Endothelial cell of umbilical vein (primary cell): Measurements from ENCODE around the gene CD200R1. TPM values are rescaled to one million over a fixed set of nuclear protein-coding genes. Genes with fewer than 3 reads are reported as not detected.

ENCODE experiments used
- BruUV-seq: library from RNA; stranded (reverse); fragments of 400-500 nt; replicated peaks from 2 replicates; lab custom pipeline; 2021; lab: Mats Ljungman, UMichigan
- CTCF ChIA-PET: fragments of 300-600, 350-600 bp; sonication (Branson Sonifier 250); formaldehyde crosslinking; loops from one replicate; lab custom pipeline; 2021; ENCODE audit warnings: antibody characterized with exemption, inconsistent platforms; lab: Charles Lee
- POLR2A ChIA-PET: fragments of 300-600, 350-600 bp; sonication (Branson Sonifier 250); formaldehyde crosslinking; loops from one replicate; lab custom pipeline; 2021; ENCODE audit warnings: antibody characterized with exemption, inconsistent platforms; lab: Charles Lee
- DNase-seq: peaks from one replicate; pipeline ENCODE4 v3.0.0-alpha.2; 2011; ENCODE audit warnings: low read depth, low spot score
- FAIRE-seq: peaks from 2 replicates; lab custom pipeline; 2011; peaks lifted over from hg19 to GRCh38; lab: Jason Lieb, UNC
- H2AFZ ChIP-seq: 2 replicates; pipeline ENCODE4 v1.6.0; 2012; ENCODE audit warnings: low read depth, low read length, control low read depth, inconsistent platforms
- H3K27ac ChIP-seq: 2 replicates; pipeline ENCODE4 v1.5.1; 2011; ENCODE audit warnings: low read depth, mild to moderate bottlenecking, control low read depth, low read length, moderate library complexity; ENCODE audit not compliant: insufficient read depth
- H3K27me3 ChIP-seq, 2 experiments: 2 replicates each; pipeline versions ENCODE4 v1.6.0 to v1.6.1; 2011; ENCODE audit warnings: low read length in 2 of 2, mixed read lengths in 1 of 2; ENCODE audit not compliant: control insufficient read depth in 2 of 2, insufficient read depth in 2 of 2
- H3K36me3 ChIP-seq, 2 experiments: 2 replicates in 1 of 2; 3 replicates in 1 of 2; pipeline ENCODE4 v1.5.1; 2011; ENCODE audit warnings: low read length in 2 of 2, mild to moderate bottlenecking in 1 of 2, moderate library complexity in 1 of 2; ENCODE audit not compliant: control insufficient read depth in 2 of 2, insufficient read depth in 2 of 2; ENCODE audit errors: extremely low read depth in 1 of 2
- H3K4me1 ChIP-seq: 3 replicates; pipeline ENCODE4 v1.5.1; 2011; ENCODE audit warnings: mild to moderate bottlenecking, low read length; ENCODE audit not compliant: control insufficient read depth, insufficient read depth; ENCODE audit errors: extremely low read depth
- H3K4me2 ChIP-seq: 2 replicates; pipeline ENCODE4 v1.6.1; 2011; ENCODE audit warnings: low read length, control low read depth, mixed read lengths; ENCODE audit not compliant: insufficient read depth
- H3K4me3 ChIP-seq, 3 experiments: fragments of 200-600 bp in 1 of 3; sonication (generic), shearing (Covaris generic) in 1 of 3; replicated peaks in 1 of 3; 2 replicates each; pipeline ENCODE4 v1.5.1; 2011 to 2016; ENCODE audit warnings: control low read depth in 3 of 3, low read length in 3 of 3, mild to moderate bottlenecking in 2 of 3, inconsistent platforms in 1 of 3, low read depth in 1 of 3, moderate library complexity in 1 of 3; ENCODE audit not compliant: insufficient read depth in 1 of 3
- H3K79me2 ChIP-seq: 2 replicates; pipeline ENCODE4 v1.6.0; 2012; ENCODE audit warnings: low read length, inconsistent platforms; ENCODE audit not compliant: control insufficient read depth, insufficient read depth
- H3K9ac ChIP-seq: replicated peaks from 2 replicates; pipeline ENCODE3; 2011; ENCODE audit warnings: low read length, control low read depth; ENCODE audit not compliant: insufficient read depth; ENCODE audit errors: extremely low read depth
- H3K9me1 ChIP-seq: replicated peaks from 3 replicates; pipeline ENCODE4 v1.6.0; 2011; ENCODE audit warnings: mild to moderate bottlenecking, low read length; ENCODE audit not compliant: control insufficient read depth, insufficient read depth; ENCODE audit errors: extremely low read depth
- H3K9me3 ChIP-seq: replicated peaks from 2 replicates; pipeline ENCODE4 v1.5.1; 2012; ENCODE audit warnings: low read length, inconsistent platforms; ENCODE audit not compliant: control insufficient read depth, insufficient read depth
- H4K20me1 ChIP-seq: replicated peaks from 2 replicates; pipeline ENCODE3; 2011; ENCODE audit warnings: mild to moderate bottlenecking, low read length; ENCODE audit not compliant: control insufficient read depth, insufficient read depth; ENCODE audit errors: extremely low read depth
- EZH2 ChIP-seq: IDR thresholded peaks from 2 replicates; pipeline ENCODE4 v1.6.1; 2012; ENCODE audit warnings: borderline replicate concordance, low read depth, mild to moderate bottlenecking, moderate library complexity, low read length, inconsistent platforms; ENCODE audit not compliant: severe bottlenecking
- JUN ChIP-seq: IDR thresholded peaks from 2 replicates; pipeline ENCODE4 v1.6.1; 2011; ENCODE audit warnings: borderline replicate concordance, low read depth; ENCODE audit not compliant: insufficient read length, insufficient read depth
- POLR2A ChIP-seq: IDR thresholded peaks from 2 replicates; pipeline ENCODE4 v1.6.1; 2012; ENCODE audit warnings: low read depth, mild to moderate bottlenecking, control low read depth, low read length
- dilution Hi-C: fragments of 300-500 bp; cut with MboI; formaldehyde crosslinking; loops from one replicate; pipeline ENCODE4 v1.15.0; 2019; ENCODE audit warnings: low sequenced_read_pairs; ENCODE audit not compliant: extremely low pct_ligation_motif_present
- intact Hi-C: fragments of 100-400 bp; cut with micrococcal nuclease; formaldehyde crosslinking; loops from one replicate; pipeline ENCODE4 v1.10.0; 2022
- polyA plus RNA-seq, 4 experiments: library from polyadenylated mRNA; depleted of rRNA in 3 of 4; stranded (reverse) in 3 of 4; unstranded in 1 of 4; fragments of >200 nt; gene quantifications; 2 replicates each; pipeline versions ENCODE4 v1.2.1 to v1.2.3, GENCODE V29; 2011 to 2012; ENCODE audit warnings: missing spikeins in 1 of 4
- total RNA-seq: library from RNA; stranded (reverse); gene quantifications from 2 replicates; pipeline ENCODE4 v1.2.3, GENCODE V29; 2021
- TF ChIP-seq, protein P1 (sequence below): IDR thresholded peaks from 2 replicates; pipeline ENCODE4 v1.6.1; 2011; ENCODE audit not compliant: insufficient read depth, insufficient read length
- TF ChIP-seq, protein P2 (sequence below), 2 donors: IDR thresholded peaks; 1 replicate in 1 of 2; 2 replicates in 1 of 2; pipeline ENCODE4 v1.5.1; 2011; ENCODE audit warnings: low read length in 2 of 2, mild to moderate bottlenecking in 2 of 2, moderate library complexity in 2 of 2, control low read depth in 1 of 2, inconsistent platforms in 1 of 2, low read depth in 1 of 2; ENCODE audit not compliant: insufficient read depth in 1 of 2; ENCODE audit errors: extremely low read depth in 1 of 2

CD200R1 gene
- total and polyA plus RNA-seq, 2 donors (not counting 3 experiments of a cell fraction or from before 2014, with no cell fraction given) = not detected

DNA sequence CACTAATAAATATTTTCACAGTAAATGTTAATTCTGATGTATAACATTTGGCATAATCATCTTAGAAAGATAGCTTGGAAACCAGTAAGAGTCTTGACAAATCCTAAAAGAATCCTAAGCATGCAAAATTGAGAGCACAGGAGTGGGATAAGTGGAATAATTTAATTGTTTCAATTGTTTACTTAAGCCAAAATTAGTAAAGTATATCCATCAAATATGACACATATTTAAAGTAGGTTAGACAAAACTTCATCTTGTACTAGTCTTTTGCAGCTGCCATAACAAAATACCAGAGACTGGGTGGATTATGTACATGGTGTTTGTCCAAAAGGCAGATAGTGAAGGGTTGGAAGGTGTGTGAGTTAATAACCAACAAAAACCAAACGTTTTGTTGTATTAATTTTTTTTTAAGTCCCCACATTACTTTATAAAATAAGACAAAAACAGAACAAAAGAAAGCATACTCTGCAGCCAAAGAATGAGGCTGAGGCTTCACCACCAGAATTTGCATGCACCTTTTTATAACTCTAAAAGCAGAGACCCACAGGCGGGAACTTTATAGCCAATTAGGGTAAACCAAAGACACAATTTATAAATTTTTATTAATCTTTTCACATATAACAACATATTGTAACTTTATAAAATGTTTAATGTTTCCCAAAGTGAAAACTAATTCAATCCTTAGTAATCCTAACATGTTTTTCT, 86.4 kb downstream of the CD200R1 start:
- Histone ChIP-seq H2AFZ (no peak overlapping the region), H3K9me1 (no peaks in the 10 kb centered on the region), H3K9ac (no peak overlapping the region), H3K9me3 (no peaks in the 10 kb centered on the region), H4K20me1 (no peaks in the 10 kb centered on the region), H3K27me3 (no peaks in the 10 kb centered on the region), H3K4me3 (no peak overlapping the region), H3K36me3 (no peaks in the 10 kb centered on the region), H3K4me1 (no peaks in the 10 kb centered on the region), H3K79me2 (no peaks in the 10 kb centered on the region), H3K27ac (no peak overlapping the region), H3K4me2 (no peak overlapping the region)
- TF ChIP-seq JUN (no peak), POLR2A (no peak), EZH2 (no peak)
- TF ChIP-seq, protein P1, sequence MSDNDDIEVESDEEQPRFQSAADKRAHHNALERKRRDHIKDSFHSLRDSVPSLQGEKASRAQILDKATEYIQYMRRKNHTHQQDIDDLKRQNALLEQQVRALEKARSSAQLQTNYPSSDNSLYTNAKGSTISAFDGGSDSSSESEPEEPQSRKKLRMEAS = no peak
- TF ChIP-seq, protein P2, sequence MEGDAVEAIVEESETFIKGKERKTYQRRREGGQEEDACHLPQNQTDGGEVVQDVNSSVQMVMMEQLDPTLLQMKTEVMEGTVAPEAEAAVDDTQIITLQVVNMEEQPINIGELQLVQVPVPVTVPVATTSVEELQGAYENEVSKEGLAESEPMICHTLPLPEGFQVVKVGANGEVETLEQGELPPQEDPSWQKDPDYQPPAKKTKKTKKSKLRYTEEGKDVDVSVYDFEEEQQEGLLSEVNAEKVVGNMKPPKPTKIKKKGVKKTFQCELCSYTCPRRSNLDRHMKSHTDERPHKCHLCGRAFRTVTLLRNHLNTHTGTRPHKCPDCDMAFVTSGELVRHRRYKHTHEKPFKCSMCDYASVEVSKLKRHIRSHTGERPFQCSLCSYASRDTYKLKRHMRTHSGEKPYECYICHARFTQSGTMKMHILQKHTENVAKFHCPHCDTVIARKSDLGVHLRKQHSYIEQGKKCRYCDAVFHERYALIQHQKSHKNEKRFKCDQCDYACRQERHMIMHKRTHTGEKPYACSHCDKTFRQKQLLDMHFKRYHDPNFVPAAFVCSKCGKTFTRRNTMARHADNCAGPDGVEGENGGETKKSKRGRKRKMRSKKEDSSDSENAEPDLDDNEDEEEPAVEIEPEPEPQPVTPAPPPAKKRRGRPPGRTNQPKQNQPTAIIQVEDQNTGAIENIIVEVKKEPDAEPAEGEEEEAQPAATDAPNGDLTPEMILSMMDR (IDR thresholded peaks at IDR 0.05; ENCODE audit: extremely low read depth in 1 of 2, insufficient read depth in 1 of 2, low read depth in 1 of 2, low read length in 2 of 2) = no peak
- DNase-seq (no peak), FAIRE-seq (no peak)
- BruUV-seq = no TSS peak
- intact Hi-C loops = no loop called here
- ChIA-PET CTCF (no interaction called here), POLR2A (no interaction called here)
- dilution Hi-C loops = no loop called here
